GM23338 (cell line): ENCODE data around the gene PPM1F. TPM values are rescaled to one million over a fixed set of nuclear protein-coding genes. Genes with fewer than 3 reads are reported as not detected.

Experiments
- ATAC-seq: fragments of 200-7000 bp; cut with Tn5 transposase; 3 replicates; pipeline ENCODE4 v1.9.1; 2020
- DNase-seq: peaks from one replicate; pipeline ENCODE4 v3.0.0-alpha.2; 2015; ENCODE audit warnings: low spot score
- H2AFZ ChIP-seq: fragments of 200-600 bp; sonication (generic); 2 replicates; pipeline ENCODE4 v1.8.0; 2016; ENCODE audit warnings: antibody characterized with exemption, mild to moderate bottlenecking, moderate library complexity
- H3F3A ChIP-seq: fragments of 200-600 bp; sonication (generic); replicated peaks from 2 replicates; pipeline ENCODE4 v1.8.0; 2017; ENCODE audit warnings: antibody characterized with exemption, mixed run types, low read depth
- H3K27ac ChIP-seq: fragments of 200-600 bp; sonication (generic); 2 replicates; pipeline ENCODE4 v1.6.1; 2016; ENCODE audit warnings: low read depth
- H3K27me3 ChIP-seq: fragments of 200-600 bp; sonication (generic); 2 replicates; pipeline ENCODE4 v1.8.0; 2016; ENCODE audit warnings: mild to moderate bottlenecking, mixed run types, moderate library complexity; ENCODE audit not compliant: insufficient read depth
- H3K36me3 ChIP-seq: fragments of 200-600 bp; sonication (generic); 2 replicates; pipeline ENCODE4 v1.8.0; 2016; ENCODE audit warnings: mild to moderate bottlenecking; ENCODE audit not compliant: insufficient read depth
- H3K4me1 ChIP-seq: fragments of 200-600 bp; sonication (generic); 2 replicates; pipeline ENCODE4 v1.8.0; 2016; ENCODE audit warnings: mild to moderate bottlenecking, moderate library complexity; ENCODE audit not compliant: insufficient read depth
- H3K4me2 ChIP-seq: fragments of 200-600 bp; sonication (generic); 2 replicates; pipeline ENCODE4 v1.7.1; 2017; ENCODE audit warnings: mixed run types
- H3K4me3 ChIP-seq: fragments of 200-600 bp; sonication (generic); 2 replicates; pipeline ENCODE4 v1.6.1; 2016; ENCODE audit warnings: mixed run types
- H3K79me2 ChIP-seq: fragments of 200-600 bp; sonication (generic); replicated peaks from 2 replicates; pipeline ENCODE4 v1.8.0; 2017; ENCODE audit warnings: mild to moderate bottlenecking; ENCODE audit not compliant: insufficient read depth
- H3K9me2 ChIP-seq: fragments of 200-600 bp; sonication (generic); 2 replicates; pipeline ENCODE4 v1.8.0; 2017; ENCODE audit not compliant: insufficient read depth
- H4K20me1 ChIP-seq: fragments of 200-600 bp; sonication (generic); replicated peaks from 2 replicates; pipeline ENCODE4 v1.8.0; 2017; ENCODE audit warnings: mild to moderate bottlenecking; ENCODE audit not compliant: insufficient read depth
- H3K27ac Mint-ChIP-seq: 2 replicates; pipeline ENCODE4 v1.8.0; 2020; ENCODE audit warnings: inconsistent platforms, mild to moderate bottlenecking, moderate library complexity, mixed read lengths
- H3K27me3 Mint-ChIP-seq: 3 replicates; pipeline ENCODE4 v1.8.0; 2022; ENCODE audit warnings: low read depth, mild to moderate bottlenecking, moderate library complexity, mixed read lengths, inconsistent platforms; ENCODE audit not compliant: insufficient read depth, poor library complexity
- H3K36me3 Mint-ChIP-seq: 3 replicates; pipeline ENCODE4 v1.8.0; 2021; ENCODE audit warnings: low read depth, mild to moderate bottlenecking, inconsistent platforms, moderate library complexity, mixed read lengths
- H3K4me1 Mint-ChIP-seq: 3 replicates; pipeline ENCODE4 v1.8.0; 2020; ENCODE audit warnings: mild to moderate bottlenecking, inconsistent platforms, mixed read lengths
- H3K4me3 Mint-ChIP-seq: 3 replicates; pipeline ENCODE4 v1.8.0; 2021; ENCODE audit warnings: moderate library complexity, mild to moderate bottlenecking, inconsistent platforms, mixed read lengths
- H3K9me3 Mint-ChIP-seq: 3 replicates; pipeline ENCODE4 v1.8.0; 2020; ENCODE audit warnings: moderate library complexity, mild to moderate bottlenecking, inconsistent platforms, mixed read lengths
- CREB1 ChIP-seq: fragments of 250-450 bp; sonication (Bioruptor Pico); IDR thresholded peaks from 2 replicates; pipeline ENCODE4 v1.5.0; 2020; ENCODE audit warnings: low read depth, mild to moderate bottlenecking, moderate library complexity
- CTCF ChIP-seq, 2 experiments: fragments of 200-600 bp in 1 of 2; sonication (generic) in 1 of 2; conservative IDR thresholded peaks; 2 replicates each; pipeline versions ENCODE4 v1.5.1 to v1.6.1; 2016 to 2017; ENCODE audit warnings: antibody characterized with exemption in 2 of 2, low read depth in 2 of 2, mild to moderate bottlenecking in 2 of 2, moderate library complexity in 1 of 2
- EZH2 ChIP-seq: fragments of 200-600 bp; sonication (generic); IDR thresholded peaks from one replicate; pipeline ENCODE4 v1.8.0; 2017; ENCODE audit warnings: antibody characterized with exemption, mild to moderate bottlenecking, low read depth; ENCODE audit not compliant: unreplicated experiment
- JUNB ChIP-seq: IDR thresholded peaks from one replicate; pipeline ENCODE4 v1.6.1; 2016; ENCODE audit warnings: antibody characterized with exemption; ENCODE audit not compliant: unreplicated experiment
- POLR2AphosphoS5 ChIP-seq: IDR thresholded peaks from 2 replicates; pipeline ENCODE4 v1.6.1; 2016; ENCODE audit warnings: antibody characterized with exemption, low read depth
- STAT1 ChIP-seq: IDR thresholded peaks from one replicate; pipeline ENCODE4 v1.6.1; 2016; ENCODE audit warnings: antibody characterized with exemption; ENCODE audit not compliant: unreplicated experiment
- ZNF114 ChIP-seq: fragments of 250-450 bp; sonication (Bioruptor Pico); IDR thresholded peaks from 2 replicates; pipeline ENCODE4 v1.5.0; 2020; ENCODE audit warnings: mild to moderate bottlenecking, moderate library complexity
- polyA plus RNA-seq: library from polyadenylated mRNA; unstranded; fragments of >200 nt; fragmentation: Nextera tagmentation; extraction: Ambion mirVana; gene quantifications from 2 replicates; pipeline ENCODE4 v1.2.1, GENCODE V29; 2016
- total RNA-seq: library from RNA; depleted of rRNA; stranded (reverse); fragments of >200 nt; shearing (Covaris generic); gene quantifications from 2 replicates; pipeline ENCODE4 v1.2.3, GENCODE V29; 2014

The PPM1F gene
- total and polyA plus RNA-seq, 2 experiments from 2014 or later: 7.1 to 29.3 TPM

GRCh38 chr22:21948390-21948789 lies 4.3 kb downstream of the PPM1F start (continued):
- TF ChIP-seq EZH2: no peak
- no peak for TF ChIP-seq JUNB
- TF ChIP-seq ZNF114 (CRISPR knock-in tag): no peak
- TF ChIP-seq POLR2AphosphoS5: no peak
- no peak for TF ChIP-seq STAT1
- TF ChIP-seq CREB1: no peak

- Histone ChIP-seq H3K4me2 (peak overlapping the region; percentile 40), H3F3A (0 out of 2 replicates have a peak, but pooled peaks cover 7% of the 10 kb centered on the region), H3K9me2 (no peaks in the 10 kb centered on the region), H3K27me3 (peaks cover 14% of the 10 kb centered on the region), H3K36me3 (no peaks in the 10 kb centered on the region; the same call in 1 of the 2 replicates), H3K4me3 (no peak overlapping the region), H3K27ac (peak overlapping the region; percentile 48; the same call in 1 of the 2 replicates), H3K79me2 (no peaks in the 10 kb centered on the region), H2AFZ (no peak overlapping the region), H4K20me1 (peaks cover 9% of the 10 kb centered on the region), H3K4me1 (peaks cover 12% of the 10 kb centered on the region; the same call in 1 of the 2 replicates)
- Mint-ChIP-seq H3K36me3 (peaks cover 9% of the 10 kb centered on the region; the same call in 2 of the 3 replicates), H3K4me3 (no peak overlapping the region; the same call in 2 of the 3 replicates), H3K27me3 (peaks cover 14% of the 10 kb centered on the region), H3K9me3 (no peaks in the 10 kb centered on the region), H3K4me1 (peaks cover 30% of the 10 kb centered on the region), H3K27ac (peak overlapping the region; percentile 39)
- peak; percentile 74 for ATAC-seq
- DNase-seq: peak; percentile 78
- TF ChIP-seq CTCF (conservative IDR thresholded peaks at IDR 0.05; ENCODE audit: low read depth in 2 of 2) (peak; percentile 43 to 56), POLR2AphosphoS5 (no peak)
These were observed 5.3 kb downstream of the PPM1F start for GRCh38 chr22:21947040-21948014.

- Mint-ChIP-seq H3K4me1 (peaks cover 25% of the 10 kb centered on the region), H3K36me3 (peaks cover 11% of the 10 kb centered on the region; the same call in 2 of the 3 replicates), H3K9me3 (no peaks in the 10 kb centered on the region), H3K4me3 (no peak overlapping the region), H3K27ac (0 out of 2 replicates have a peak overlapping the region, but pooled peaks have one; percentile 23), H3K27me3 (peaks cover 11% of the 10 kb centered on the region)
- ATAC-seq: peak; percentile 37
- no peaks in the 10 kb centered on the region for H3K79me2 ChIP-seq
- H3F3A ChIP-seq: 0 out of 2 replicates have a peak, but pooled peaks cover under 1% of the 10 kb centered on the region
- H3K27ac ChIP-seq: no peak overlapping the region
- no peaks in the 10 kb centered on the region; the same call in 1 of the 2 replicates for H3K36me3 ChIP-seq
- H2AFZ ChIP-seq: no peak overlapping the region
- peaks cover 6% of the 10 kb centered on the region for H3K27me3 ChIP-seq
- peaks cover 6% of the 10 kb centered on the region for H4K20me1 ChIP-seq
- DNase-seq: no peak
- 0 out of 4 replicates have a peak, but pooled peaks of 1 of the 2 experiments have one; percentile 12 for TF ChIP-seq CTCF (conservative IDR thresholded peaks at IDR 0.05; ENCODE audit: low read depth in 2 of 2)
- TF ChIP-seq CREB1: no peak
- H3K4me1 ChIP-seq: peaks cover 8% of the 10 kb centered on the region; the same call in 1 of the 2 replicates
- H3K4me3 ChIP-seq: no peak overlapping the region
- H3K4me2 ChIP-seq: no peak overlapping the region; the same call in 1 of the 2 replicates
- H3K9me2 ChIP-seq: no peaks in the 10 kb centered on the region
These were observed 6.3 kb downstream of the PPM1F start for GRCh38 chr22:21946262-21946925.
